LNCAP (cell line): Measurements from ENCODE around the gene LRRTM3.

Source experiments
- TF ChIP-seq, protein P1 (sequence below): fragments of 450-650 bp; IDR thresholded peaks from 2 replicates; pipeline ENCODE4 v1.5.1; 2017; ENCODE audit warnings: mild to moderate bottlenecking

Gene LRRTM3

DNA sequence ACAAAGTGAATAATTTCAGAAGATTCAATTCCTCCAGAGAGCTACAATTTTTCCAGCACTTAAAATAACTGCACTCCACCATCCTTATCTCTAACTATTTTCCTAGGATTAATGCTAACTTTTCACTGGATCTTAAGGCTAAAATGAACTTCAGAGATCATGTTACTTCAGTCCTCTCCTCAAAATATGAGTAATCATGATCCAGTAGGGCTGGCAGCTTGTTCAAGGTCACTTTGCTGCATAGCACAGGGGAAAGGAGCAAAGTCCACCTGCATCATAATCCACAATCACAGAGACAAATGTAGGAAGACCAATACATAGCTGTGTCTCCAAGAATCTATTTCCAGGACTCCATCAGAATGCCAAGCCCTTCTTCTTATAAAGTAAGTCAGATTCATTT, 150.3 kb downstream of the LRRTM3 start:
- TF ChIP-seq, protein P1, sequence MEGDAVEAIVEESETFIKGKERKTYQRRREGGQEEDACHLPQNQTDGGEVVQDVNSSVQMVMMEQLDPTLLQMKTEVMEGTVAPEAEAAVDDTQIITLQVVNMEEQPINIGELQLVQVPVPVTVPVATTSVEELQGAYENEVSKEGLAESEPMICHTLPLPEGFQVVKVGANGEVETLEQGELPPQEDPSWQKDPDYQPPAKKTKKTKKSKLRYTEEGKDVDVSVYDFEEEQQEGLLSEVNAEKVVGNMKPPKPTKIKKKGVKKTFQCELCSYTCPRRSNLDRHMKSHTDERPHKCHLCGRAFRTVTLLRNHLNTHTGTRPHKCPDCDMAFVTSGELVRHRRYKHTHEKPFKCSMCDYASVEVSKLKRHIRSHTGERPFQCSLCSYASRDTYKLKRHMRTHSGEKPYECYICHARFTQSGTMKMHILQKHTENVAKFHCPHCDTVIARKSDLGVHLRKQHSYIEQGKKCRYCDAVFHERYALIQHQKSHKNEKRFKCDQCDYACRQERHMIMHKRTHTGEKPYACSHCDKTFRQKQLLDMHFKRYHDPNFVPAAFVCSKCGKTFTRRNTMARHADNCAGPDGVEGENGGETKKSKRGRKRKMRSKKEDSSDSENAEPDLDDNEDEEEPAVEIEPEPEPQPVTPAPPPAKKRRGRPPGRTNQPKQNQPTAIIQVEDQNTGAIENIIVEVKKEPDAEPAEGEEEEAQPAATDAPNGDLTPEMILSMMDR = no peak

DNA sequence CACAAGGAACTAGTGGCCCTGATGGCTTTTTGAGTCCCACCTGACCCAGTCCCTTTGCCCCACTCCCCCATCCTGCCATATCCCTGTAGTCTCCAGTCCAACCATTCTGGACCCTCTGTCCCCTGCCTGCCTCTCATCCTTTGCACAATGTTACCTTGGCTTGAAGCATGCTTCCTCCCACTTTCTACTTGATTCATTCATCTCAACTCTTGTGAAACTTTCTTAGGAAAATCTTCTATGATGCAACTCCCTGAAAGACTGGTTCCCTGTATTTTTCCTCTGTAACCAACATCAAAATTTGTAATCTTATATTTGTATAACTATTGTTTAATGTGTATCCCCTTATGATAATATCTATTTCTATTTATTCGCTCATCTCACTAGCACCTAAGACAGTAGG, 151.5 kb downstream of the LRRTM3 start:
- TF ChIP-seq, protein P1 = no peak; the same call in 1 of the 2 replicates

DNA sequence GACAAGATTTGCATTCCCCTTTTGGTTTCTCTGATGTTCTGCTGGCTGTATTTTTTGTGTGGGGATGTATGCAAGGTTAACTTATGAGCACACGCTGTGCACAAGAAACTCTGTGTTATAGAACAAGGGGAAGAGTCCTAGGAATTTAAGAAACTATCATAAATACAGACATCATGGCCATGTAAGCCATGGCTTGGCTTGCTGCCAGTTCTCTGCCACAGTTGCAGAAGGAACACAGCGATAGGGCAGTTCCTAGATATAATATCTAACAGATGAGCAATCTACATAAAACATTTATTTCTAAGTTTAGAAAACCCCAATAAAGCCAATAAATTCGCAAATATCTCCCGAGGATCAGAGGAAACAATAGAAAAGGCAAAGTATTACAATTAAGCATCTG, 153.3 kb downstream of the LRRTM3 start:
- TF ChIP-seq, protein P1 = no peak

DNA sequence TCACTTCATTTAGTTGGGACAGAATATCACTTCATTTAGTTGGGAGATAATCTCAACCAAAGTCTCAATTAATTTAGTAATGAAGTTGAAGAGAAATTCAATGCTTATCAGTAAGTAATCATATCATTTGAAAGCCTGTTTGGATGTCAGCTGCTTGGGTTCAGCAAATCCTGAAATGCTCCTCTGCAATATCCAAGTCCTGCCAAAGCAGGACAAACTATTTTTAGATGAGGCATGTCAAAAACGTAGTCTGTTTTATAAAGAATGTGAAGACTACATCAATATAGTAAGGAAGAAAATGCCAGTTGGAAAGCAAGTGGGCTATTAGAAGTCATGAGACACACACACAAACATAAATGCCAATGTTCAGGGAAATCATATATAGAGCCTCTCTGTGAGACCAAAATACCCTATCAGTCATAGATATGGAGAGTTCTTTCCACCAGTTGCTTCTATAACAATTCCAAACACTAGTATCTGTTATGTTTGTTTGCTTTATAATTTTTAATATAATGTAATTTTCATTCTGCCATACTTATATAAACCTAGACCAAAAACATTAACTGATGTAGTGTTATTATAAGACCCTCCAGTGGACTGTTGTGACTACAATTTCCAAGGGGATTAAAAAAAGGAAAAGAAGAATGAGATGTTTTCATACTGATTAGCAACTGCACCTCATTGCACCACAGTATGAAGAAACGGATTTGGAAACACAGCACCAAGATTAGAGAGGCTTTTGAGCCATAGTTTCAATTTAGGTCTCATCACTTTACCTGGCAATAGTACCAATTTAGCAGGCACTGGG, 160.7 kb downstream of the LRRTM3 start:
- TF ChIP-seq, protein P1 = no peak

DNA sequence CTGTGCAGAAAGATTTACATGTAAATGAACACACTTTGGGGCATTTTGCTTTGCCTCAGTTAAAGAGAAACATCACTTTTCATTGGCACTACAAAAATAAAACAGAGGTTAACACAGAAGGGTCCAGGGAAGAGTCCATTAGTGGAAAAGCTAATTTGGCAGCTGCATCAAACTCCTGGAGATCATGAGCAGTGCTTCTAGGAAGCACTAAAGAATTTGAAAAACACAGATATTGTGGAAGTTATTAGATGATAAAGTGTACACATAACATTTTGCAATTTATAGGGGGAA, 161.2 kb downstream of the LRRTM3 start:
- TF ChIP-seq, protein P1 = no peak

DNA sequence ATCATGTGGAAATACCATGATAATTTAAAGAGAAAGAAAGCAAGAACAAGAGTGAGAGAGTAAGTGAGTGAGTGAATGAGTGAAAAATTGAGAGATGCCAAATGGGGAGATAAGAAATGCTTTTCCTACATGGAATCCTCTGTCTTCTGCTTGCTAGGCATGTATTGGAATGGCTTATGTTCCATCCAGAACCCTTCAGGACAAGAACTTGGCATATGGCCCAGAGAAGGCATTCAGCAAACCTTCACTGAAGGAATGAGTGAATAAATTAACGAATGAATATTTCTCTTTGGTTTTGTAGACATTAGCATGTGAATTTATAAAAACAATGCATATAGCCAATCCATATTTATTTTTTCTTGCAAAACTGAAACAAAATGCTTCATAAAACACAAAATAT, 162.2 kb downstream of the LRRTM3 start:
- TF ChIP-seq, protein P1 = no peak

DNA sequence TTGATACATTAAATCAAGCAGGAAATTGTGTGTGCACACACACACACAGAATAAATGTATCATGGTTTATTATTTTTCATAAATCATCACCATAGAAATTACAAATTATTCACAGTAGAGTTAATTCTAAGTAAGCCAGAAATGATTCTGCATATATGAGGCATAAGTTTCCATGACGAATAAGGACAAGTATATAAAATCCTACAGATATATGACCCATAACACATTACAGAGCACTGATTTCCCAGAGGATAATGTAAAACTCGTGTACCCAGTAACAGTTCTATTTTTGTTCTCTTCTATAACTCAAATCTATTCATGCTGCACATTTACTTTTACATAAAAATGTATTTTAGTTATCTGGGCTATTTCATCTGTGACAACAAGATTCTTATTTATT, 169.7 kb downstream of the LRRTM3 start:
- TF ChIP-seq, protein P1 = no peak

DNA sequence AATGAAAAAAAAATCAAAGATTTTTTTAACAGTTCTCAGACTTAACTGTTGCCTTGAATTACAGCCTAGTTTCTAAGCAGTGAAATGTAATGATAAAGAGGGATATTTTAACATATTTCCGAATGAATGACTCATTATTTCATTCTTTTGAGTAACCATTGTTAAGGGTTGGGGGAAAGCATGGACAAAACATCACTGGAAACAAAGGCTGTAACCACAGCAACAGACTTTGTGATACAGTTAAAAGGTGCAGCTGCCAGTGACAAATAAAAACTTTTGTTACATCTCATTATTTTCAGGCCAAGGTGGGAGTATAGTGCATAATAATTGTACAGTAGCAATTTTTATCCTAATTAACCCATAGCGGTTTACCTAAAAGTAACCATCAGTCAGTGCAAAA, 172.6 kb downstream of the LRRTM3 start:
- TF ChIP-seq, protein P1 = no peak
